Measurements from ENCODE around the gene SGMS1.
"Not testable (repeated sequence)": the region's sequence is repeated elsewhere in the genome, so short reads cannot be mapped to it uniquely, and the experiment has no call there.

DNA sequence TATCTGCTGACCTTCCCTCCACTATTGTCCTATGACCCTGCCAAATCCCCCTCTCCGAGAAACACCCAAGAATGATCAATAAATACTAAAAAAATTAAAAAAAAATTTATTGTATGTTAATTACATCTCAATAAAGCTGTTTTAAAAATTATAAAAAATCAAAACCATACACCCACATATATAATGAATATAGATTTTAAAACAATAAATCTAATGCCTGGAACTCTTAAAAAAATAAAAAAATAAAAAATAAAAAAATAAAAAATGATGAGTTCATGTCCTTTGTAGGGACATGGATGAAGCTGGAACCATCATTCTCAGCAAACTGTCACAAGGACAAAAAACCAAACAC is 267.3 kb downstream of the SGMS1 start:
- TF ChIP-seq ZNF274 (IDR thresholded peaks at IDR 0.05; ENCODE audit: low read depth, low read length); SUZ12 (IDR thresholded peaks at IDR 0.05; ENCODE audit: extremely low read depth, insufficient read depth, insufficient read length): not testable (repeated sequence)

Data from NT2/D1 (cell line).